Nephron progenitor cell (in vitro differentiated cells): ENCODE measurements around the gene C1QL1.

Experiments
- DNase-seq: peaks from one replicate; pipeline ENCODE4 v3.0.0; 2021
- H3K27ac Mint-ChIP-seq: 2 replicates; pipeline ENCODE4 v1.8.0; 2021; ENCODE audit warnings: mild to moderate bottlenecking, moderate library complexity, mixed read lengths
- H3K27me3 Mint-ChIP-seq: 2 replicates; pipeline ENCODE4 v1.8.0; 2021; ENCODE audit warnings: mild to moderate bottlenecking, low read depth, mixed read lengths; ENCODE audit not compliant: poor library complexity
- H3K36me3 Mint-ChIP-seq: 2 replicates; pipeline ENCODE4 v1.8.0; 2021; ENCODE audit warnings: low read depth, mixed read lengths
- H3K4me1 Mint-ChIP-seq: 2 replicates; pipeline ENCODE4 v1.8.0; 2021; ENCODE audit warnings: mixed read lengths
- H3K4me3 Mint-ChIP-seq: 2 replicates; pipeline ENCODE4 v1.8.0; 2021; ENCODE audit warnings: mild to moderate bottlenecking, moderate library complexity, mixed read lengths
- H3K9me3 Mint-ChIP-seq: 2 replicates; pipeline ENCODE4 v1.8.0; 2021; ENCODE audit warnings: mild to moderate bottlenecking, moderate library complexity, mixed read lengths
- TF ChIP-seq, protein P1 (sequence below): fragments of 200-600 bp; sonication (generic); IDR thresholded peaks from 2 replicates; pipeline ENCODE4 v1.5.0; 2021; ENCODE audit warnings: antibody characterized with exemption

The C1QL1 gene

DNA sequence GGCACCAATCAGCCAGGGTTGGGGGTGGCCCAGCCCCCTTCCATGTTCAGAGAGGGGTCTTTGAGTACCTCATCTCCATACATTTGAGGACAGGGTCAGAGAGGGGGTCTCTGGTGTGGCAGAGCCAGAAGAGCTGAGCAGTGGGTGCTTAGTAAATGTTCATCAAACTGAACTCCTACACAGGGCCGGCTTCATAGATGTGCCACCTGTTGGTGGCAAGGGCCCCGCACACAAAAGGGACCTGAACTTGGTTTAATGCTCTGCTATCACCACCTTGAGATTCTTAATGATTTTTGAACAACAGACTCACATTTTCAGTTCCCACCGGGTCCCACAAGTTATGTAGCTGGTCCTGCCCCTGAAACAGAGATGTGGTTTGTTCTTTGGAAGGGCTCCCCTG is 9.0 kb upstream of the C1QL1 start:
- DNase-seq, result no peak
- TF ChIP-seq, protein P1, sequence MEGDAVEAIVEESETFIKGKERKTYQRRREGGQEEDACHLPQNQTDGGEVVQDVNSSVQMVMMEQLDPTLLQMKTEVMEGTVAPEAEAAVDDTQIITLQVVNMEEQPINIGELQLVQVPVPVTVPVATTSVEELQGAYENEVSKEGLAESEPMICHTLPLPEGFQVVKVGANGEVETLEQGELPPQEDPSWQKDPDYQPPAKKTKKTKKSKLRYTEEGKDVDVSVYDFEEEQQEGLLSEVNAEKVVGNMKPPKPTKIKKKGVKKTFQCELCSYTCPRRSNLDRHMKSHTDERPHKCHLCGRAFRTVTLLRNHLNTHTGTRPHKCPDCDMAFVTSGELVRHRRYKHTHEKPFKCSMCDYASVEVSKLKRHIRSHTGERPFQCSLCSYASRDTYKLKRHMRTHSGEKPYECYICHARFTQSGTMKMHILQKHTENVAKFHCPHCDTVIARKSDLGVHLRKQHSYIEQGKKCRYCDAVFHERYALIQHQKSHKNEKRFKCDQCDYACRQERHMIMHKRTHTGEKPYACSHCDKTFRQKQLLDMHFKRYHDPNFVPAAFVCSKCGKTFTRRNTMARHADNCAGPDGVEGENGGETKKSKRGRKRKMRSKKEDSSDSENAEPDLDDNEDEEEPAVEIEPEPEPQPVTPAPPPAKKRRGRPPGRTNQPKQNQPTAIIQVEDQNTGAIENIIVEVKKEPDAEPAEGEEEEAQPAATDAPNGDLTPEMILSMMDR, result no peak
- H3K36me3 Mint-ChIP-seq, result no peaks in the 10 kb centered on the region
- no peak overlapping the region for H3K27ac Mint-ChIP-seq
- no peaks in the 10 kb centered on the region for H3K9me3 Mint-ChIP-seq
- no peak overlapping the region for H3K4me3 Mint-ChIP-seq
- peaks cover 61% of the 10 kb centered on the region for H3K4me1 Mint-ChIP-seq
- peaks cover 62% of the 10 kb centered on the region for H3K27me3 Mint-ChIP-seq

DNA sequence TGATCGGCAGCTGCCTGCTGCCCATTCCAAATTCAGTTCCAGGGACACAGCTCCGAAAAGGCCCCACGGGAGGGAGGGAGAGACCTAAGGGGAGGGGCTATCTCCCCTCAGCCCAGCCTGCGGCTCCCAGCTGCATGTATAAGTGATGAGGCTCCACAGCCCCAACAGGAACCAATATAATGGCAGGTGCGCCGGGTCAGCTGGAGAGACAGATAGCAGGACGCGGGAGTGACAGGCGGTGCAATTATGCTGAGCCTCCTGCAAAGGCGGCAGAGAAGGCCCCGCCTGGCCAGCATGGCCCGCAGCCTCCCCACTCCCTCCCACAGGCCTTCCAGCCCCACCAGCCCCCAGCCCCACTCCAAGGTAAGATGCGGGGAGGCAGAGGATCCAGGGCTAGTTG is 8.1 kb upstream of the C1QL1 start:
- TF ChIP-seq, protein P1, result no peak
- Mint-ChIP-seq H3K4me3 (no peak overlapping the region), H3K27ac (no peak overlapping the region), H3K27me3 (peaks cover 63% of the 10 kb centered on the region), H3K4me1 (peaks cover 56% of the 10 kb centered on the region), H3K36me3 (no peaks in the 10 kb centered on the region), H3K9me3 (no peaks in the 10 kb centered on the region)
- no peak for DNase-seq

DNA sequence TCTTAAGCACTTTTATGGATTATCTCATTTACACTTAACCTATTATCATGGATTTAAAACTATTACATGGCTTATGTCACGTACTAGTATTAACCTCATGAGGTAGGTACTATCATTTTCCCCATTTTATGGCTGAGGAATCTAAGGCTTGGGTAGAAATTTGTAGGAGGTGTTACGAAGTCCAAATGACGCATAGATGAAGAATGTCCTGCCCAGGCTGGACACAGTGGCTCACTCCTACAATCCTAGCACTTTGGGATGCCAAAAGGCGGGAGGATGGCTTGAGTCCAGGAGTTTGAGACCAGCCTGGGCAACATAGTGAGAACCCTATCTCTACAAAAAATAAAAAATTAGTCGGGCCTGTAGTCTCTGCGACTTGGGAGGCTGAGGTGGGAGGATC is 4.8 kb upstream of the C1QL1 start:
- TF ChIP-seq, protein P1, result no peak
- Mint-ChIP-seq H3K9me3 (no peaks in the 10 kb centered on the region), H3K27ac (no peak overlapping the region), H3K4me1 (peaks cover 42% of the 10 kb centered on the region), H3K36me3 (no peaks in the 10 kb centered on the region), H3K4me3 (no peak overlapping the region), H3K27me3 (peaks cover 87% of the 10 kb centered on the region)
- no peak for DNase-seq

DNA sequence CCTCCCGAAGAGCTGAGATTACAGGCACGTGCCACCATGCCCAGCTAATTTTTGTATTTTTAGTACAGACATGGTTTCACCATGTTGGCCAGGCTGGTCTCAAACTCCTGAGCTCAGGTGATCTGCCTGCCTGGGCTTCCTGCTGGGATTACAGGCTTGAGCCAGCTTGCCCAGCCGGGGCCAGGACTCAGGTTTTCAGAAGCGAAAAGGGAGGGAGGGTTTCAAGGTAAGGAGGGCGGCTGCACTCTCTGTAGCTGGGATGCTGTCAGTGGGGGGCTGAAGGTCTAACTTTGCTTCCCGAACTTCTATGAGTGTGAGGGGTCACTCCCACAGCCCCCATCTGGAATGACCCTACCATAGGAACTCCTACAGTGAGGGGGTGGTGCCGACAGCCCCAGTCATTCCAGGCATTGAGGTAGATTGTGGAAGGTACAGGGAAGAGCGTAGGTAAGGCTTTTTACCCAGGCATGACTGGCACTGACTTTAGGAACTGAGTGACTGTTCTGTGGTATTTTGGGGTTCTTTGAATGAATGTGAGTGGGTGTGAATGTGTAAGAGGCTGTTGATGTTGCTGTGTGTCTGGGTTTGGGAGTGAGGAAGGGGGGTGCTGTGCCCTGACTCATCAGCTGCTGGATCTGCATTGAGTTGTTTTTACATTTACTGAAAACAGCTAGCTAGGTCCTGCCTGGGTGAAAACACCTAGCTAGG is 3.8 kb upstream of the C1QL1 start:
- peaks cover 85% of the 10 kb centered on the region for H3K27me3 Mint-ChIP-seq
- no peak for DNase-seq
- H3K4me1 Mint-ChIP-seq, result peaks cover 34% of the 10 kb centered on the region
- H3K36me3 Mint-ChIP-seq, result no peaks in the 10 kb centered on the region
- no peak overlapping the region for H3K4me3 Mint-ChIP-seq
- H3K9me3 Mint-ChIP-seq, result no peaks in the 10 kb centered on the region
- H3K27ac Mint-ChIP-seq, result no peak overlapping the region
- TF ChIP-seq, protein P1, result no peak

DNA sequence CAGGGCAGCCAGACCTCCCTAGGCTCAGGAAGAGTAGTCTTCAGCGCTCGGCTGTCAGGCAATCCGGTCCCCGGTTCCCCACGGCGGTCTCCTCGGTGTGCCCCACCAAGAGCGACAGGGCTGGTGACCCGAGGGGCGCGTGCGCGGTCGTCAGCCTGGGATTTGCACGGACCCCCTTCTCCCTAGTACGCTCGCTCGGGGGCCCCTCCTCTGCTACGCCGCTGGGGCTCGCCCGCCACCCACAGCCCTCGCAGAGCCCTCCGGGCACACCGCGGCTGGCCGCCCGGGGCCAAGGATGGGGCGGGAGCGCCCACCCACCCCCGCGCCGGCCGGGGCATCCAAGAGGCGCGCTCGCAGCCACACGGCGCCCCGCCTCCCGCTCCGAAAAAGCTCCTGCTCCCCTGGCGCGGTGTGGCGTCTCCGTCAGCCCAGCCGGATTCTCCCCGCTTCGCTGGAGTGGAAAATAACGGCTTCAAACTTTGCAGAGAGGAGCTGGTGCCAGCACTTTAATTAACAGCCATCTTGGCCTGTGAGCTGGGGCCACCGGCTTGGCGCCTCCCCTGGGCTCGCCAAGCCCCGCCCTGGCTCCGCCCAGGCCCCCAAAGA is 2.1 kb upstream of the C1QL1 start:
- H3K27me3 Mint-ChIP-seq, result peaks cover 87% of the 10 kb centered on the region
- no peaks in the 10 kb centered on the region for H3K9me3 Mint-ChIP-seq
- no peaks in the 10 kb centered on the region for H3K36me3 Mint-ChIP-seq
- H3K27ac Mint-ChIP-seq, result no peak overlapping the region
- H3K4me1 Mint-ChIP-seq, result peaks cover 37% of the 10 kb centered on the region
- H3K4me3 Mint-ChIP-seq, result peak overlapping the region; percentile 90
- peak; percentile 76 for DNase-seq
- TF ChIP-seq, protein P1, result no peak
